Neuronal stem cell (in vitro differentiated cells): ENCODE results near the gene OR6X1.
A peak's percentile ranks its signal among the peaks of the same experiment; 100 is the strongest.
"Not testable (repeated sequence)": the region's sequence is repeated elsewhere in the genome, so short reads cannot be mapped to it uniquely, and the experiment has no call there.

Source experiments
- DNase-seq: peaks from one replicate; pipeline ENCODE4 v3.0.0-alpha.2; 2013; ENCODE audit warnings: low spot score
- H2AFZ ChIP-seq: one replicate; pipeline ENCODE4 v1.6.1; 2013; ENCODE audit warnings: mild to moderate bottlenecking, low read length, inconsistent platforms
- H2AK5ac ChIP-seq: 2 replicates; pipeline ENCODE4 v1.6.1; 2013; ENCODE audit warnings: low read depth, mild to moderate bottlenecking, inconsistent platforms, low read length, moderate library complexity, mixed read lengths
- H2BK120ac ChIP-seq: 2 replicates; pipeline ENCODE4 v1.6.1; 2013; ENCODE audit warnings: low read depth, mild to moderate bottlenecking, inconsistent platforms, low read length, moderate library complexity, mixed read lengths
- H2BK12ac ChIP-seq: one replicate; pipeline ENCODE4 v1.6.1; 2013; ENCODE audit warnings: low read length, inconsistent platforms
- H2BK15ac ChIP-seq: 2 replicates; pipeline ENCODE4 v1.6.1; 2013; ENCODE audit warnings: mild to moderate bottlenecking, low read length, inconsistent platforms, mixed read lengths
- H2BK5ac ChIP-seq: one replicate; pipeline ENCODE4 v1.6.1; 2013; ENCODE audit warnings: inconsistent platforms, mild to moderate bottlenecking, low read length, moderate library complexity
- H3K14ac ChIP-seq: one replicate; pipeline ENCODE4 v1.6.1; 2013; ENCODE audit warnings: low read length, inconsistent platforms
- H3K18ac ChIP-seq: 2 replicates; pipeline ENCODE4 v1.6.1; 2013; ENCODE audit warnings: low read length, inconsistent platforms
- H3K23ac ChIP-seq: 2 replicates; pipeline ENCODE4 v1.6.1; 2013; ENCODE audit warnings: low read depth, mild to moderate bottlenecking, mixed read lengths, low read length, inconsistent platforms; ENCODE audit not compliant: poor library complexity
- H3K27ac ChIP-seq: replicated peaks from 3 replicates; pipeline ENCODE4 v1.5.1; 2013; ENCODE audit warnings: low read length, inconsistent platforms
- H3K27me3 ChIP-seq, 3 experiments: 2 replicates each; pipeline ENCODE4 v1.6.1; 2013; ENCODE audit warnings: low read length in 3 of 3, mild to moderate bottlenecking in 2 of 3, inconsistent platforms in 1 of 3, low read depth in 1 of 3, mixed read lengths in 1 of 3, moderate library complexity in 1 of 3; ENCODE audit not compliant: control insufficient read depth in 3 of 3, insufficient read depth in 3 of 3
- H3K36me3 ChIP-seq, 2 donors: replicated peaks in 1 of 2; 2 replicates each; pipeline ENCODE4 v1.6.1; 2013; ENCODE audit warnings: low read length in 2 of 2; ENCODE audit not compliant: control insufficient read depth in 2 of 2, insufficient read depth in 2 of 2
- H3K4ac ChIP-seq: 2 replicates; pipeline ENCODE4 v1.6.1; 2013; ENCODE audit warnings: inconsistent platforms, mild to moderate bottlenecking, low read length, moderate library complexity
- H3K4me1 ChIP-seq, 2 donors: 1 replicate in 1 of 2; 2 replicates in 1 of 2; pipeline ENCODE4 v1.6.1; 2013; ENCODE audit warnings: low read length in 2 of 2, low read depth in 1 of 2; ENCODE audit not compliant: control insufficient read depth in 2 of 2, insufficient read depth in 1 of 2
- H3K4me2 ChIP-seq: one replicate; pipeline ENCODE4 v1.6.1; 2013; ENCODE audit warnings: mild to moderate bottlenecking, low read length, inconsistent platforms; ENCODE audit not compliant: insufficient read depth, poor library complexity, severe bottlenecking
- H3K4me3 ChIP-seq, 2 donors: 2 replicates each; pipeline ENCODE4 v1.5.1; 2013; ENCODE audit warnings: low read length in 2 of 2, mild to moderate bottlenecking in 2 of 2, inconsistent platforms in 1 of 2, moderate library complexity in 1 of 2
- H3K79me1 ChIP-seq: one replicate; pipeline ENCODE4 v1.6.1; 2013; ENCODE audit warnings: low read depth, mild to moderate bottlenecking, inconsistent platforms, low read length, moderate library complexity
- H3K9ac ChIP-seq: one replicate; pipeline ENCODE4 v1.6.1; 2013; ENCODE audit warnings: mild to moderate bottlenecking, low read depth, low read length, inconsistent platforms; ENCODE audit not compliant: poor library complexity
- H3K9me3 ChIP-seq, 2 donors: replicated peaks in 1 of 2; 2 replicates each; pipeline versions ENCODE3 to v1.6.1; 2013; ENCODE audit warnings: low read length in 2 of 2, mild to moderate bottlenecking in 2 of 2, inconsistent platforms in 1 of 2, low read depth in 1 of 2, mixed read lengths in 1 of 2, moderate library complexity in 1 of 2; ENCODE audit not compliant: control insufficient read depth in 2 of 2, insufficient read depth in 1 of 2
- H4K8ac ChIP-seq: one replicate; pipeline ENCODE4 v1.6.1; 2013; ENCODE audit warnings: low read depth, mild to moderate bottlenecking, inconsistent platforms, low read length, moderate library complexity
- H4K91ac ChIP-seq: one replicate; pipeline ENCODE4 v1.6.1; 2013; ENCODE audit warnings: low read length, low read depth, mild to moderate bottlenecking, inconsistent platforms; ENCODE audit not compliant: poor library complexity
- WGBS, 2 donors: extraction: QIAGEN DNeasy Blood & Tissue Kit; methylation state at CpG; one replicate each; pipeline ENCODE4 v1.1.7; 2013; ENCODE audit warnings: missing lambda C conversion rate in 2 of 2, mixed read lengths in 1 of 2; ENCODE audit not compliant: insufficient read length in 2 of 2, insufficient replicate concordance in 1 of 2; ENCODE audit errors: extremely low coverage in 2 of 2; 5-methylcytosine and 5-hydroxymethylcytosine counted together

OR6X1 gene

DNA sequence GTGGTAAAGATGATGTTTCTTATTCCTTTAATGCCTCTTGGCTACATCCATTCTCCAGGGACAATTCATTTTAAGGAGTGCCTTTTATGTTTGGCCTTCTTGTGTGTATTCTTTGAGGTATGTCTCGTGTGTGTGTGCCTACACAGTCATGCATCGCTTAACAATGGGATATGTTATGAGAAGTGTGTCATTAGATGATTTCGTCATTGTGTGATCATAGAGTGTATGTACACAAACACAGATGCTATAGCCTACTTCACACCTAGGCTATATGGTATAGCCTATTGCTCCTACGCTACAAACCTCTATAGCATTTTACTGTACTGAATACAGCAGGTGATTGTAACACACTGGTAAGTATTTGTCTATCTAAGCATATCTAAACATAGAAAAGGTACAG is 35.8 kb downstream of the OR6X1 start:
- H2BK5ac ChIP-seq: no peak overlapping the region

GRCh38 chr11:123718063-123718462 is 36.3 kb downstream of the OR6X1 start:
- no peak overlapping the region for H3K14ac ChIP-seq
- H3K4me3 ChIP-seq: no peak overlapping the region
- no peaks in the 10 kb centered on the region for H3K79me1 ChIP-seq
- no peak overlapping the region for H2AK5ac ChIP-seq
- no peak overlapping the region for H3K18ac ChIP-seq
- H3K27me3 ChIP-seq: no peaks in the 10 kb centered on the region
- no peak overlapping the region for H4K8ac ChIP-seq
- peaks cover 0 to under 1% of the 10 kb centered on the region in 2 donors for H3K36me3 ChIP-seq
- no peak overlapping the region for H2BK120ac ChIP-seq
- no peak overlapping the region for H3K23ac ChIP-seq
- no peaks in the 10 kb centered on the region for H3K4me1 ChIP-seq
- H2BK5ac ChIP-seq: no peak overlapping the region
- H3K4me2 ChIP-seq: no peak overlapping the region
- no peak for DNase-seq
- H3K9ac ChIP-seq: no peak overlapping the region
- H4K91ac ChIP-seq: no peak overlapping the region
- no peak overlapping the region for H2BK12ac ChIP-seq
- no peak overlapping the region for H2AFZ ChIP-seq
- no peaks in the 10 kb centered on the region for H3K9me3 ChIP-seq
- no peak overlapping the region for H3K27ac ChIP-seq
- no CpG with 5 or more reads among the region's 2 CpGs for WGBS, 2 donors
- no peak overlapping the region for H2BK15ac ChIP-seq
- H3K4ac ChIP-seq: no peak overlapping the region

More for the DNA sequence above, 35.8 kb downstream of the OR6X1 start:
- Histone ChIP-seq H3K14ac (no peak overlapping the region), H3K79me1 (no peaks in the 10 kb centered on the region), H3K23ac (no peak overlapping the region), H3K4me2 (no peak overlapping the region), H3K9ac (no peak overlapping the region), H3K36me3 (peaks cover 0 to 4% of the 10 kb centered on the region in 2 donors), H2BK12ac (no peak overlapping the region), H3K9me3 (no peaks in the 10 kb centered on the region), H3K4ac (no peak overlapping the region), H3K27me3 (no peaks in the 10 kb centered on the region), H4K91ac (no peak overlapping the region), H2AFZ (no peak overlapping the region), H3K18ac (no peak overlapping the region), H3K4me1 (no peaks in the 10 kb centered on the region), H3K27ac (no peak overlapping the region), H3K4me3 (no peak overlapping the region), H2BK15ac (no peak overlapping the region), H2BK120ac (no peak overlapping the region), H2AK5ac (no peak overlapping the region), H4K8ac (no peak overlapping the region)
- no CpG with 5 or more reads among the region's 4 CpGs for WGBS, 2 donors
- no peak for DNase-seq

- H2BK12ac ChIP-seq, H3K14ac ChIP-seq, H3K27me3 ChIP-seq, H4K91ac ChIP-seq, H3K23ac ChIP-seq, H2AFZ ChIP-seq, H3K27ac ChIP-seq, H3K79me1 ChIP-seq, H3K4me3 ChIP-seq, H3K4me1 ChIP-seq, H3K36me3 ChIP-seq, H3K9me3 ChIP-seq, H3K4me2 ChIP-seq, H2AK5ac ChIP-seq, H2BK15ac ChIP-seq, H3K18ac ChIP-seq, H4K8ac ChIP-seq, DNase-seq, H2BK5ac ChIP-seq, H2BK120ac ChIP-seq, H3K9ac ChIP-seq, H3K4ac ChIP-seq: not testable (repeated sequence)
- WGBS, 2 donors: no CpG with 5 or more reads among the region's 3 CpGs
Measured at GRCh38 chr11:123712627-123713026, 41.7 kb downstream of the OR6X1 start.

GRCh38 chr11:123707606-123708205 is 46.6 kb downstream of the OR6X1 start:
- no peak overlapping the region for H2AK5ac ChIP-seq
- H3K4me2 ChIP-seq: no peak overlapping the region
- H3K4me1 ChIP-seq: no peaks in the 10 kb centered on the region
- no peak overlapping the region for H2AFZ ChIP-seq
- no peak overlapping the region for H3K14ac ChIP-seq
- peak; percentile 63 for DNase-seq
- no CpG with 5 or more reads among the region's 8 CpGs for WGBS, 2 donors
- H3K27me3 ChIP-seq: peaks cover 0 to 19% (median 0%) of the 10 kb centered on the region in 3 experiments
- no peaks in the 10 kb centered on the region for H3K36me3 ChIP-seq
- no peak overlapping the region for H3K4me3 ChIP-seq
- no peaks in the 10 kb centered on the region for H3K9me3 ChIP-seq
- H3K4ac ChIP-seq: no peak overlapping the region
- no peak overlapping the region for H2BK15ac ChIP-seq
- H4K91ac ChIP-seq: no peak overlapping the region
- no peak overlapping the region for H3K18ac ChIP-seq
- no peak overlapping the region for H4K8ac ChIP-seq
- no peak overlapping the region for H2BK120ac ChIP-seq
- H3K27ac ChIP-seq: no peak overlapping the region
- no peak overlapping the region for H3K23ac ChIP-seq
- no peak overlapping the region for H2BK12ac ChIP-seq
- H3K9ac ChIP-seq: no peak overlapping the region
- no peaks in the 10 kb centered on the region for H3K79me1 ChIP-seq
- no peak overlapping the region for H2BK5ac ChIP-seq
